SK-N-SH (cell line): ENCODE measurements around the gene CALN1. TPM values are rescaled to one million over a fixed set of nuclear protein-coding genes. Genes with fewer than 3 reads are reported as not detected.

Source experiments
- CTCF ChIA-PET: fragments of 300-600, 350-600 bp; formaldehyde crosslinking; extraction: SDS; loops from one replicate; lab custom pipeline; 2021; lab: Yijun Ruan, JAX
- POLR2A ChIA-PET: fragments of 350-600 bp; sonication (Branson Sonifier 250); formaldehyde crosslinking; extraction: SDS; loops from one replicate; lab custom pipeline; 2020; ENCODE audit warnings: antibody characterized with exemption, inconsistent platforms; lab: Yijun Ruan, JAX
- DNase-seq: peaks from one replicate; pipeline ENCODE4 v3.0.0; 2012
- H2AFZ ChIP-seq: fragments of 200-600 bp; sonication (generic); 2 replicates; pipeline ENCODE4 v1.8.1; 2016; ENCODE audit warnings: antibody characterized with exemption, mild to moderate bottlenecking, low read depth
- H3F3A ChIP-seq: fragments of 200-600 bp; sonication (generic); replicated peaks from 2 replicates; pipeline ENCODE3; 2016; ENCODE audit warnings: antibody characterized with exemption, mild to moderate bottlenecking; ENCODE audit not compliant: insufficient read depth
- H3K27ac ChIP-seq, 2 experiments: fragments of 200-500 bp in 1 of 2; fragments of 200-600 bp in 1 of 2; sonication (Bioruptor generic) in 1 of 2; sonication (generic), shearing (Covaris generic) in 1 of 2; 2 replicates each; pipeline versions ENCODE4 v1.5.1 to v1.6.1; 2014 to 2016; ENCODE audit warnings: low read depth in 2 of 2, inconsistent platforms in 1 of 2, low read length in 1 of 2, mild to moderate bottlenecking in 1 of 2, mixed read lengths in 1 of 2
- H3K27me3 ChIP-seq: fragments of 200-600 bp; sonication (generic), shearing (Covaris generic); 2 replicates; pipeline ENCODE4 v1.6.1; 2016; ENCODE audit warnings: mixed run types; ENCODE audit not compliant: insufficient read depth
- H3K36me3 ChIP-seq, 2 experiments: fragments of 200-500 bp in 1 of 2; fragments of 200-600 bp in 1 of 2; sonication (Bioruptor generic) in 1 of 2; sonication (generic) in 1 of 2; replicated peaks in 1 of 2; 2 replicates each; pipeline versions ENCODE3 to v1.5.1; 2014 to 2016; ENCODE audit warnings: low read length in 1 of 2, mild to moderate bottlenecking in 1 of 2; ENCODE audit not compliant: insufficient read depth in 2 of 2, control insufficient read depth in 1 of 2
- H3K4me1 ChIP-seq, 2 experiments: fragments of 200-500 bp in 1 of 2; fragments of 200-600 bp in 1 of 2; sonication (Bioruptor generic) in 1 of 2; sonication (generic), shearing (Covaris generic) in 1 of 2; 2 replicates each; pipeline versions ENCODE4 v1.5.1 to v1.6.1; 2014 to 2016; ENCODE audit warnings: low read depth in 1 of 2, low read length in 1 of 2, mixed run types in 1 of 2; ENCODE audit not compliant: insufficient read depth in 2 of 2, control insufficient read depth in 1 of 2
- H3K4me2 ChIP-seq: fragments of 200-600 bp; sonication (generic), shearing (Covaris generic); 2 replicates; pipeline ENCODE4 v1.6.1; 2017; ENCODE audit warnings: mixed run types
- H3K4me3 ChIP-seq, 2 experiments: fragments of 200-500 bp in 1 of 2; fragments of 200-600 bp in 1 of 2; sonication (Bioruptor generic) in 1 of 2; sonication (generic), shearing (Covaris generic) in 1 of 2; 2 replicates each; pipeline versions ENCODE4 v1.5.1 to v1.8.1; 2014 to 2016; ENCODE audit warnings: low read depth in 2 of 2, inconsistent platforms in 1 of 2, low read length in 1 of 2, mild to moderate bottlenecking in 1 of 2, mixed read lengths in 1 of 2, moderate library complexity in 1 of 2
- H3K79me2 ChIP-seq: fragments of 200-600 bp; sonication (generic); 2 replicates; pipeline ENCODE4 v1.8.1; 2017; ENCODE audit warnings: mild to moderate bottlenecking; ENCODE audit not compliant: insufficient read depth
- H3K9ac ChIP-seq: fragments of 200-600 bp; sonication (generic); 2 replicates; pipeline ENCODE4 v1.6.1; 2017; ENCODE audit warnings: mixed run types
- H3K9me2 ChIP-seq: fragments of 200-600 bp; sonication (generic); 2 replicates; pipeline ENCODE4 v1.6.1; 2017; ENCODE audit warnings: mixed run types
- H3K9me3 ChIP-seq: fragments of 200-600 bp; sonication (generic); 2 replicates; pipeline ENCODE4 v1.6.1; 2017; ENCODE audit warnings: mixed run types, mild to moderate bottlenecking, moderate library complexity
- H4K20me1 ChIP-seq: fragments of 200-600 bp; sonication (generic); 2 replicates; pipeline ENCODE4 v1.6.1; 2017; ENCODE audit warnings: mild to moderate bottlenecking, mixed run types; ENCODE audit not compliant: insufficient read depth
- CTCF ChIP-seq: fragments of 200-600 bp; sonication (generic); IDR thresholded peaks from 2 replicates; pipeline ENCODE4 v1.6.1; 2017; ENCODE audit warnings: antibody characterized with exemption, mild to moderate bottlenecking, moderate library complexity
- ELF1 ChIP-seq: IDR thresholded peaks from 2 replicates; pipeline ENCODE4 v1.4.0; 2012
- EP300 ChIP-seq, 2 experiments: IDR thresholded peaks; 2 replicates each; pipeline versions ENCODE4 v1.4.0 to v1.6.1; 2012; ENCODE audit warnings: borderline replicate concordance in 1 of 2, low read depth in 1 of 2, low read length in 1 of 2
- FOXJ3 ChIP-seq: sonication (generic); formaldehyde crosslinking; IDR thresholded peaks from 2 replicates; pipeline ENCODE4 v1.5.1; 2020; ENCODE audit warnings: mild to moderate bottlenecking, missing genetic modification reagents
- GATA2 ChIP-seq: sonication (generic); formaldehyde crosslinking; IDR thresholded peaks from 2 replicates; pipeline ENCODE4 v1.5.0; 2020; ENCODE audit warnings: mild to moderate bottlenecking, missing genetic modification reagents
- IRF3 ChIP-seq: fragments of 150-350 bp; IDR thresholded peaks from 2 replicates; pipeline ENCODE4 v1.6.1; 2016; ENCODE audit warnings: mild to moderate bottlenecking, low read depth, low read length
- MEF2A ChIP-seq: IDR thresholded peaks from 2 replicates; pipeline ENCODE4 v1.4.0; 2012; ENCODE audit warnings: low read depth, borderline replicate concordance
- MXI1 ChIP-seq: IDR thresholded peaks from 2 replicates; pipeline ENCODE4 v1.6.1; 2012; ENCODE audit warnings: mild to moderate bottlenecking, low read depth, low read length, improper control_type of control experiment
- PBX3 ChIP-seq: IDR thresholded peaks from 2 replicates; pipeline ENCODE4; 2012
- RCOR1 ChIP-seq: fragments of 150-350 bp; IDR thresholded peaks from 2 replicates; pipeline ENCODE4 v1.6.1; 2017; ENCODE audit warnings: antibody characterized with exemption, low read length
- REST ChIP-seq: IDR thresholded peaks from 2 replicates; pipeline ENCODE4 v1.6.1; 2012; ENCODE audit warnings: mild to moderate bottlenecking, low read depth, low read length, moderate library complexity
- SMC3 ChIP-seq: IDR thresholded peaks from 2 replicates; pipeline ENCODE4 v1.6.1; 2012; ENCODE audit warnings: low read depth, low read length, improper control_type of control experiment
- TAF1 ChIP-seq: IDR thresholded peaks from 2 replicates; pipeline ENCODE4 v1.6.1; 2012; ENCODE audit warnings: low read depth, mild to moderate bottlenecking, low read length, moderate library complexity, borderline replicate concordance
- TCF12 ChIP-seq: IDR thresholded peaks from 2 replicates; pipeline ENCODE4 v1.4.0; 2012
- USF2 ChIP-seq: fragments of 150-350 bp; IDR thresholded peaks from 2 replicates; pipeline ENCODE4 v1.6.1; 2017; ENCODE audit warnings: antibody characterized with exemption, low read length, low read depth, borderline replicate concordance
- YY1 ChIP-seq: IDR thresholded peaks from 2 replicates; pipeline ENCODE4 v1.4.0; 2012; ENCODE audit warnings: low read depth, mild to moderate bottlenecking
- WGBS: methylation state at CpG from one replicate; pipeline ENCODE4 v1.1.6; 2017; ENCODE audit warnings: low lambda C conversion rate; 5-methylcytosine and 5-hydroxymethylcytosine counted together
- polyA plus RNA-seq, 3 experiments: library from polyadenylated mRNA; depleted of rRNA; stranded (reverse); fragments of >200 nt; gene quantifications; 2 replicates each; pipeline ENCODE4 v1.2.3, GENCODE V29; 2012

Gene CALN1
- polyA plus RNA-seq, 1 of the 3 experiments (the other 2 are of a cell fraction) = not detected

GRCh38 chr7:71846160-71846559, 566.0 kb downstream of the CALN1 start:
- no peaks in the 10 kb centered on the region for H3K79me2 ChIP-seq
- H2AFZ ChIP-seq = no peak overlapping the region
- H4K20me1 ChIP-seq = no peaks in the 10 kb centered on the region
- H3K9me3 ChIP-seq = no peaks in the 10 kb centered on the region
- no peak for DNase-seq
- ChIA-PET CTCF (no interaction called here), POLR2A (no interaction called here)
- H3F3A ChIP-seq = no peaks in the 10 kb centered on the region
- no peak overlapping the region for H3K9ac ChIP-seq
- no peak overlapping the region for H3K4me3 ChIP-seq
- H3K4me1 ChIP-seq = no peaks in the 10 kb centered on the region
- H3K9me2 ChIP-seq = no peaks in the 10 kb centered on the region
- no peaks in the 10 kb centered on the region for H3K36me3 ChIP-seq
- WGBS = 19% methylated on average over 9 of the region's 9 CpGs
- TF ChIP-seq REST (peak; percentile 74; the same call in 1 of the 2 replicates), SMC3 (no peak), TCF12 (no peak)
- no peak overlapping the region for H3K4me2 ChIP-seq
- H3K27me3 ChIP-seq = no peaks in the 10 kb centered on the region
- no peak overlapping the region for H3K27ac ChIP-seq

GRCh38 chr7:71843676-71844075, 568.5 kb downstream of the CALN1 start:
- H3K36me3 ChIP-seq = no peaks in the 10 kb centered on the region
- no peaks in the 10 kb centered on the region for H3K9me2 ChIP-seq
- no peaks in the 10 kb centered on the region for H3K27me3 ChIP-seq
- ChIA-PET CTCF (interaction anchor here (0.7 to 1.0 kb wide), 2 partner anchors 26 to 653 kb away, joined by 3 read pairs; no protein-coding TSS in a partner anchor), POLR2A (no interaction called here)
- H3K4me1 ChIP-seq = no peaks in the 10 kb centered on the region
- no peak overlapping the region for H3K27ac ChIP-seq
- H2AFZ ChIP-seq = no peak overlapping the region
- DNase-seq = no peak
- H3K9me3 ChIP-seq = no peaks in the 10 kb centered on the region
- under 1% methylated on average over 4 of the region's 4 CpGs for WGBS
- H3F3A ChIP-seq = no peaks in the 10 kb centered on the region
- no peak overlapping the region for H3K4me3 ChIP-seq
- H4K20me1 ChIP-seq = no peaks in the 10 kb centered on the region
- H3K9ac ChIP-seq = no peak overlapping the region
- H3K79me2 ChIP-seq = no peaks in the 10 kb centered on the region
- H3K4me2 ChIP-seq = no peak overlapping the region
- no peak for TF ChIP-seq EP300 (IDR thresholded peaks at IDR 0.05; ENCODE audit: borderline replicate concordance in 1 of 2, low read depth in 1 of 2, low read length in 1 of 2)
- no peak for TF ChIP-seq GATA2
- TF ChIP-seq MXI1 = no peak
- TF ChIP-seq YY1 = no peak
- no peak for TF ChIP-seq PBX3
- TF ChIP-seq ELF1 = no peak
- no peak for TF ChIP-seq FOXJ3 (CRISPR knock-in tag)
- TF ChIP-seq RCOR1 = no peak
- no peak for TF ChIP-seq CTCF
- no peak for TF ChIP-seq USF2
- TF ChIP-seq TAF1 = no peak
- TF ChIP-seq MEF2A = no peak
- TF ChIP-seq IRF3 = no peak
